Measurements from ENCODE around the gene AFG1L. TPM values are rescaled to one million over a fixed set of nuclear protein-coding genes. Genes with fewer than 3 reads are reported as not detected.

AFG1L gene
- total RNA-seq, 1 experiment from 2014 or later: 4.9 TPM

DNA sequence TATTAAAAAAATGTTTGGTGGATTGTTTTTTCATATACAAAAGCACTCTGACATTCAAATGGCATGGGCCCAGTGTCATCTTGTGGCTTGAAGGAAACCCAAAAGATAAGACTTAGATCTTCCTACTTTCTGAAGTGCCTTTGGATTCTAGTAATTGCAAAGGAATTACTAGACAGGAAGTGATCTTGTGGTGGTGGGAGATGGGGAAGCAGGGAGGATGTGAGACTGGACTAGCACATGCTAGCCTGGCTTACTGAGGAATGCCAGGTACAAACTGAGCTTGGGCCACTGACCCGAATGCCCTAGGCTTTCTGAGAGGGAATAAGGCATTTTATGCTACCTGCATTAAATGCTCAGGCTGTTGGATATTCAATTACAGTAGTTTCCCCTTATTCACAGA, 59.0 kb downstream of the AFG1L start:
- Histone ChIP-seq H3K9me3 (ENCODE audit: control insufficient read depth in 1 of 2, insufficient read depth in 1 of 2, low read depth in 1 of 2, low read length in 2 of 2) (no peaks in the 10 kb centered on the region), H3K4me2 (ENCODE audit: low read length) (no peak overlapping the region), H2AFZ (ENCODE audit: low read depth, low read length, poor library complexity, severe bottlenecking) (no peak overlapping the region), H3K9me2 (ENCODE audit: insufficient read depth) (no peaks in the 10 kb centered on the region), H3K27me3 (ENCODE audit: insufficient read depth, low read length) (no peaks in the 10 kb centered on the region), H3K36me3 (ENCODE audit: control insufficient read depth in 1 of 2, insufficient read depth in 2 of 2, low read length in 2 of 2) (no peaks in the 10 kb centered on the region), H3K9ac (ENCODE audit: low read length) (no peak overlapping the region), H3K27ac (ENCODE audit: low read depth, low read length) (no peak overlapping the region), H3K79me2 (ENCODE audit: insufficient read depth, low read length) (no peaks in the 10 kb centered on the region), H3K4me3 (replicated peaks in 1 of 2; ENCODE audit: low read depth in 1 of 2, low read length in 2 of 2) (no peak overlapping the region), H4K20me1 (ENCODE audit: insufficient read depth) (no peaks in the 10 kb centered on the region), H3K4me1 (ENCODE audit: control insufficient read depth in 1 of 2, insufficient read depth in 2 of 2, low read length in 2 of 2) (no peaks in the 10 kb centered on the region)
- BruUV-seq (replicated peaks): no TSS peak
- ChIA-PET POLR2A (no interaction called here), CTCF (no interaction called here), RAD21 (ENCODE audit: low non-redundant PET in 1 of 2, low total read pairs in 2 of 2, uncharacterized antibody in 2 of 2, unreplicated experiment in 2 of 2) (no interaction called here)
- ATAC-seq: no peak
- DNase-seq (ENCODE audit: low read depth, low spot score): no peak
- TF ChIP-seq EZH2phosphoT487 (IDR thresholded peaks at IDR 0.05; ENCODE audit: borderline replicate concordance): no peak
- no peak for TF ChIP-seq SP1 (IDR thresholded peaks at IDR 0.05; ENCODE audit: low read depth)
- TF ChIP-seq SIN3A (IDR thresholded peaks at IDR 0.05; ENCODE audit: low read depth): no peak
- no peak for TF ChIP-seq SRF (IDR thresholded peaks at IDR 0.05; ENCODE audit: low read depth)
- no peak for TF ChIP-seq EZH2 (IDR thresholded peaks at IDR 0.05)
- TF ChIP-seq FOSL1 (IDR thresholded peaks at IDR 0.05; ENCODE audit: low read depth): no peak
- intact Hi-C loops (cut with micrococcal nuclease): no loop called here

- intact Hi-C loops (cut with micrococcal nuclease): no loop called here
Measured at GRCh38 chr6:108355120-108355519, 60.3 kb downstream of the AFG1L start.

More at GRCh38 chr6:108355120-108355519, 60.3 kb downstream of the AFG1L start:
- DNase-seq (ENCODE audit: low read depth, low spot score) (no peak), ATAC-seq (no peak)
- POLR2A ChIA-PET: no interaction called here
- Histone ChIP-seq H3K4me3 (replicated peaks in 1 of 2; ENCODE audit: low read depth in 1 of 2, low read length in 2 of 2) (no peak overlapping the region), H3K4me2 (ENCODE audit: low read length) (no peak overlapping the region), H3K9me2 (ENCODE audit: insufficient read depth) (no peaks in the 10 kb centered on the region), H3K36me3 (ENCODE audit: control insufficient read depth in 1 of 2, insufficient read depth in 2 of 2, low read length in 2 of 2) (no peaks in the 10 kb centered on the region), H3K79me2 (ENCODE audit: insufficient read depth, low read length) (no peaks in the 10 kb centered on the region), H4K20me1 (ENCODE audit: insufficient read depth) (no peaks in the 10 kb centered on the region), H3K4me1 (ENCODE audit: control insufficient read depth in 1 of 2, insufficient read depth in 2 of 2, low read length in 2 of 2) (no peaks in the 10 kb centered on the region), H3K9me3 (ENCODE audit: control insufficient read depth in 1 of 2, insufficient read depth in 1 of 2, low read depth in 1 of 2, low read length in 2 of 2) (no peaks in the 10 kb centered on the region), H3K27ac (ENCODE audit: low read depth, low read length) (no peak overlapping the region), H3K9ac (ENCODE audit: low read length) (no peak overlapping the region), H3K27me3 (ENCODE audit: insufficient read depth, low read length) (no peaks in the 10 kb centered on the region), H2AFZ (ENCODE audit: low read depth, low read length, poor library complexity, severe bottlenecking) (no peak overlapping the region)
- CTCF ChIA-PET: no interaction called here
- RAD21 ChIA-PET (ENCODE audit: low non-redundant PET in 1 of 2, low total read pairs in 2 of 2, uncharacterized antibody in 2 of 2, unreplicated experiment in 2 of 2): no interaction called here
- TF ChIP-seq REST (IDR thresholded peaks at IDR 0.05; ENCODE audit: low read depth) (no peak), CTCF (IDR thresholded peaks at IDR 0.05 in 2 of 3, conservative IDR thresholded peaks at IDR 0.05 in 1 of 3; ENCODE audit: borderline replicate concordance in 1 of 3, insufficient read depth in 1 of 3, low read depth in 2 of 3, low read length in 2 of 3) (no peak), MAX (IDR thresholded peaks at IDR 0.05) (no peak), RAD21 (IDR thresholded peaks at IDR 0.05; ENCODE audit: low read depth) (no peak)
- BruUV-seq (replicated peaks): no TSS peak

Data from HCT116 (cell line).